Measurements from ENCODE around the gene NFYC.

The NFYC gene

DNA sequence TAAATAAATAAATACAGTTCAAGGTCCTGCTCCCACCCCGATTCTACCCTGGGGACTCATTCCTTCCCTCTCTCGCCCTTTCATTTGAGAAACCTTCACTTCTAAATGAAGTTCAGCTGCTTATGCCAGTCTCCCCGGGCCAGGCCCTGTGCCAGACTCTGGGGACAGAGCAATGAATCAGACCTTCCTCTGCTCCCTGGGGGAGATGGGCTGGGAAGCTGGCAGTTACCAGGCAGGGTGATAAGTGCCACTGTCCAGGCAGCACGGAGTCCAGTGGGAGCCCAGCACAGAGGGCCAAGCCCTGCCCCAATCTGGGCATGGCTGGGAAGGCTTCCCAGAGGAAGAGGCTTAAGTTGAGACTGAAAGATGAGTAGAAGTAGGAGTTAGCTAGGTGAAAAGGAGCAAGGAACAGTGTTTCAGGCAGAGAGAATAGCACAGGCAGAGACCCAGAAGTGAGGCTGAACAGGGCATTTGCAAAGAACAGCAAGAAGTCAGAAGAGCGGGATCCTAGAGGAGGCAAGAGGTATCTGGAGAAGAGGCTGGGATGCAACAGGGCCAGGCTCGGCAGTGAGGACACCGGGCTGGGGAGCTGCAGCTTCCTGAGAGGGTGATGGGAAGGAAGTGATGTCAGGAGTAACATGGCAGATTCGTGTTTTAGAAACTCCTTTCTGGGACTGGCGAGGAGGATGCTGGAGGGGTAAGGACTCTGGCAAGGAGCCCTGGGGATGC is 105.6 kb downstream of the NFYC start:
- no peak for DNase-seq (ENCODE audit: low read depth)
- H3K4me3 ChIP-seq (ENCODE audit: low read depth, low read length) = no peak overlapping the region
- TF ChIP-seq, protein P1, sequence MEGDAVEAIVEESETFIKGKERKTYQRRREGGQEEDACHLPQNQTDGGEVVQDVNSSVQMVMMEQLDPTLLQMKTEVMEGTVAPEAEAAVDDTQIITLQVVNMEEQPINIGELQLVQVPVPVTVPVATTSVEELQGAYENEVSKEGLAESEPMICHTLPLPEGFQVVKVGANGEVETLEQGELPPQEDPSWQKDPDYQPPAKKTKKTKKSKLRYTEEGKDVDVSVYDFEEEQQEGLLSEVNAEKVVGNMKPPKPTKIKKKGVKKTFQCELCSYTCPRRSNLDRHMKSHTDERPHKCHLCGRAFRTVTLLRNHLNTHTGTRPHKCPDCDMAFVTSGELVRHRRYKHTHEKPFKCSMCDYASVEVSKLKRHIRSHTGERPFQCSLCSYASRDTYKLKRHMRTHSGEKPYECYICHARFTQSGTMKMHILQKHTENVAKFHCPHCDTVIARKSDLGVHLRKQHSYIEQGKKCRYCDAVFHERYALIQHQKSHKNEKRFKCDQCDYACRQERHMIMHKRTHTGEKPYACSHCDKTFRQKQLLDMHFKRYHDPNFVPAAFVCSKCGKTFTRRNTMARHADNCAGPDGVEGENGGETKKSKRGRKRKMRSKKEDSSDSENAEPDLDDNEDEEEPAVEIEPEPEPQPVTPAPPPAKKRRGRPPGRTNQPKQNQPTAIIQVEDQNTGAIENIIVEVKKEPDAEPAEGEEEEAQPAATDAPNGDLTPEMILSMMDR (IDR thresholded peaks at IDR 0.05; ENCODE audit: control insufficient read depth, extremely low read depth, insufficient read depth) = no peak

DNA sequence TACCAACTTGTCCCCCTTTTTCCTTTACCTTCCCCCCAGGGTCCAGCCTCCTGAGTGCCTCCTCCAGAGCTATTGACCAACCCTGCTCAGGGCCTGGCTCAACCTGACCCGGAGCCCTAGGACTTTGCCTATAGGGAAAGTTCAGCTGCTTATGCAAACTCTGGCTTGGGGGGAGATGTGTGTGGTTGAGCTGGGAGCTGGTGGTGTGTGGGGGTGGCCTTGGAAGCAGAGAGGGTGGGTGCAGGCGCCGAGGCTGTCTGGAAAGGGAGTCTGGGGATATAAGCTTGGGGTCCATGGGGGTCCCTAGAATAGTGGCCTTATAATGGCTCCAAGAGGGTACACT is 106.1 kb downstream of the NFYC start:
- TF ChIP-seq, protein P1 (IDR thresholded peaks at IDR 0.05; ENCODE audit: control insufficient read depth, extremely low read depth, insufficient read depth) = no peak
- DNase-seq (ENCODE audit: low read depth) = no peak
- H3K4me3 ChIP-seq (ENCODE audit: low read depth, low read length) = no peak overlapping the region

DNA sequence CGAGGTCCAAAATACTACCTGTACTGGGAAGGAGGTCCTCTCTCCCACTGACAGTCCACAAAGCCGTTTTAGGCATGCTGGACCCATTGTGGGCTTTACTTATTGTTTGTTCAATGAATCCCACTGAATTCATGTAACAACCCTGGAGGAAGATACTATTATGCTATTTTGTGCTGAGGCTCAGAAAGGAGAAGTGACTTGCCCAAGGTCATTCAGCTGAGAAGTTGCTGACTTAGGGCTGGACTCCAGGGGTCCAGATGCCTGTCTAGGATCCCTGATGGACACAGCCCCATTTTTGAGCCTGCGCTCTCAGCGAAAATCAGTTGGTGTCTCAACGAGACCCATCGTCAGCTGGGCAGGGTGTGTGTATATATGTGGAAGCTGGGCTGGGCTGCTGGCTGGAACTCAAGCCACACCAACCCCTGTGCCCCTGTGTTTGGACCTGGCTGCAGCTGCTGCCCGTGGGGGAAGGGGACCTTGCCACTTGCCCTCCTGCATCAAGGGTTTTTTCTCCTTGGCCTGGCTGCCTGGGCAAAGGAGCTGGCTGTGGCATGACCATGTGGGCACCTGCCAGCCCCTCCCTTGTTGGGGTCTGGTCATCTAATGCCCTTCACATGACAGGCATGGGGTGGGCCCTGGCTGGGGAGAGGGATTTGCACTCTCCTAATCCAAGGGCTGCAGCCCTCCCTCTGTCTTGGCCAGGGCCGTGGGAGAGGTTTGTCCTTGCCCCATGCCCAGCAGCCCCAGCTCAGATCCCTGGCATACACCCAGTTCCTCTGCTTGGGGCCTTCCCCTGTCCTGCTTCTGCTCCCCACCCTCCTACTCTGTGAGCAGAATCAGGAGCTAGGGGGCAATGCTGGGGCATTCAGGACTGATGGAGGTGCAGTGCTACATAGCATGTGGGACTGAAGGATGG is 107.1 kb downstream of the NFYC start:
- TF ChIP-seq, protein P1 (IDR thresholded peaks at IDR 0.05; ENCODE audit: control insufficient read depth, extremely low read depth, insufficient read depth) = no peak
- DNase-seq (ENCODE audit: low read depth) = no peak
- H3K4me3 ChIP-seq (ENCODE audit: low read depth, low read length) = no peak overlapping the region

DNA sequence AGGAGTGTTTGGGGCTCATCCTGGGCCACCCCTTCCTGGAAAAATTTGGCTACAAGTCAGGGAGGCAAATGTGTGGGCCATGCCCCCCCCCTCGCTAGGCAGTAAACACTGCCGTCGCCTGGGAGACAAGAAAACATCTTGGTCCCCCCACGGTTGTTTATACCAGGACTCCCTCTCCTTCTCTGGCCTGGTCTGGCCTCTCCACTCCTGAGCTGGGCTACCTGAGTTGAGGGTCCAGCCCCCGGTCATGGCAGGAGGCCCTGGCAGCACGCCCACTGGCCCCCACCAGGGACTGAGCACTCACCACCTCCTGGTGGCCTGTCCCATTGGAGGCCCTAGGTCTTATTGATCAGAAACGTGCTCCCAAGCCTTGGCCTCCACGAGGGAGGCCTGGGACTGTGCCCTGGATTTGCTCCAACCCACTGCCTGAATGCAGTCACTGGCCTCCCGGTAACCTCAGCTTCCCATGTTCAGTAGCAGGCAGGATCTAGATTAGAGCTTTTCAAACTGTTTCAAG is 107.9 kb downstream of the NFYC start:
- DNase-seq (ENCODE audit: low read depth) = no peak
- H3K4me3 ChIP-seq (ENCODE audit: low read depth, low read length) = no peak overlapping the region
- TF ChIP-seq, protein P1 (IDR thresholded peaks at IDR 0.05; ENCODE audit: control insufficient read depth, extremely low read depth, insufficient read depth) = no peak

DNA sequence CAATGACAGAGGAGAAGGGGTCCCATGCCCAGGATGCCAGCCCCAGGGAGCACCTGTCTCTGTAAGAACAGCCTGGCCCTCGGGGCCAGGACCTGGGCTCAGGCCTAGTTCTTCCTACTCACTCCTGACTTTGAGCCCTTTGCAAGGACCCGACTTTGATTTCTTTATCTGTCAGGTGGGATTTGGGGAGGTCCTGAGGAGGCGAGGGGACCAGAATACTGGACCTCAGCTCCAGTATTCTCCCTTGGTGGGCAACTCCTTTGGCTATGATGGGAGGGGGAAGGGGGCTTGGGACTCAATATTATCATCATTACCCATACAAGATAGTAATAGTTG is 110.2 kb downstream of the NFYC start:
- no peak for DNase-seq (ENCODE audit: low read depth)

DNA sequence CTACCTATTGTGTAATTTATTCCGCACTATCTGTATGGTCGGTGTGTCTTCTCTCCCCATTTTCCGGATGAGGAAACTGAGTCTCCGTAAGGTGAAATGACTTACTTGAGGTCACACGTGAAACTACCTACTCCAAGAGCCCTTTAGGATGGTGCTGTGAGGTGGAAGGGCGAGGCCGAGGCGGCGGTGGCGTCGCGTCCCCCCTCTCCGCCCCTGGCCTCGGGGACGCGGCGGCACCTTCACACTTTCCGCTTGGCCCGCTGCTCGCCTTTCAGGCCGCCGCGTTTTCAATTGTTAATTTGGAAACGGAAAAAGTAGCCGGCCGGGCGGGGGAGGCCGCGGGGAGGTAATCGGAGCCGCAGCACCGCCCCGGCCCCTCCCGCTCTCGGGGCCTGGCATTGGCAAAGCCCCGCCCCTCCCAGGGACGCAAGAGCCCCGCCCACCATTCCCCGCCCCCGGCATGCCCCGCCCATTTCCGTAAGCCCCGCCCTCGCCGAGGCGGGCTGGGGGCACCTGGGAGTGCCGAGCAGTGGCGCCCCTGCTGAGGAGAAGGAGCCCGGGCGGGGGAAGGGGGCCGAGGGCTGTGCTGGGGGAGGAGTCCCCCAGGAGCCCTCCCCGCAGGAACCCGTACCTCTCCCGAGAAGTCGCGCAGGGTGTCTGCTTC is 110.7 kb downstream of the NFYC start:
- no peak overlapping the region for H3K4me3 ChIP-seq (ENCODE audit: low read depth, low read length)
- no peak for DNase-seq (ENCODE audit: low read depth)
- TF ChIP-seq, protein P1 (IDR thresholded peaks at IDR 0.05; ENCODE audit: control insufficient read depth, extremely low read depth, insufficient read depth) = no peak

More for the DNA sequence above, 110.2 kb downstream of the NFYC start:
- H3K4me3 ChIP-seq (ENCODE audit: low read depth, low read length) = no peak overlapping the region
- TF ChIP-seq, protein P1 (IDR thresholded peaks at IDR 0.05; ENCODE audit: control insufficient read depth, extremely low read depth, insufficient read depth) = no peak

Data from LNCaP clone FGC (cell line).